Erythroblast (primary cell): ENCODE results near the gene QRFP.

Source experiments
- DNase-seq, 2 experiments: peaks; one replicate each; lab custom pipeline; 2025; lab: John Stamatoyannopoulos, UW
- GATA1 ChIP-seq: IDR thresholded peaks from 2 replicates; pipeline ENCODE4 v1.6.1; 2011; ENCODE audit warnings: low read depth, mild to moderate bottlenecking, control low read depth, low read length, moderate library complexity
- POLR2A ChIP-seq: IDR thresholded peaks from 2 replicates; pipeline ENCODE4 v1.6.1; 2011; ENCODE audit warnings: mild to moderate bottlenecking, low read length

QRFP gene

DNA sequence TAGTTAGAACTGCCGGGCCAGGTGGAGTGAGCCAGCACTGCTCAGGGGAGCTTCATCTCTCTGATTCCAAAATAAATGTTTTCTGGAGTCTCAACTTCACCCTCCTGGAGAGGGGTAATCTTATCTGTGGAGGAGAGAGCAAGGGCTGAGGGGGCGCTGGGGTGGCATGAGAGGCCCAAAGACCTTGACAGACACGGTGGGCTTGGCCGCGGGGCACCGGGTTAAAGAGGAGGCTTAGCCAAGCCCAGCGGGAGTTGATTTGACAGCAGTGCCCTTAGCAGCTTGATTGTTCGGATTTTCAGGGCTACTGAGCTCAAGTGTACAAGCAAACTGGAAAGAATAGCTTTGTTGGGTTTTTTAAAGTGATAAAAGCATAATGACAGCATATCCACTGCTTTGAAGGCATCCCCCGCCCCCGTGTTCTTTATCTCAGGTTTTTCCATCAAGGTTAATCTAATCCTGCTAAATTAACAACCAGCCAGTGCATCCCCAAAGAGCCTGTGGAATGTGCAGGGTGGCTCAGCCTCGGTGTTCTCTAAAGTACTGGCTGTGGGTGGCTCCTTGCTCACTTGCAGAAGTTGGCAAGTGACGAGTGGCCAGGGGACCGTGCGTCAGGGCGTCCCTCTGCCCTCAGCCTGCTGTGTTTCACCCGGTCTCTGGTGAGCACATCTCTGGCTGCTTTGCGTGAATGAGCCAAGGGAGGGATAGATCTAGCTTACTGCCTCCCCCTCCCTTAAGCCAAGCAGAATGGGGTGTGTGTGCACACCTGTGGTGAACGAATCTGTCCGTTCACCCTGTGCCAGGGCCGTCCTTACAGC, 5.5 kb downstream of the QRFP start:
- DNase-seq: no peak
- TF ChIP-seq POLR2A (no peak), GATA1 (no peak)

DNA sequence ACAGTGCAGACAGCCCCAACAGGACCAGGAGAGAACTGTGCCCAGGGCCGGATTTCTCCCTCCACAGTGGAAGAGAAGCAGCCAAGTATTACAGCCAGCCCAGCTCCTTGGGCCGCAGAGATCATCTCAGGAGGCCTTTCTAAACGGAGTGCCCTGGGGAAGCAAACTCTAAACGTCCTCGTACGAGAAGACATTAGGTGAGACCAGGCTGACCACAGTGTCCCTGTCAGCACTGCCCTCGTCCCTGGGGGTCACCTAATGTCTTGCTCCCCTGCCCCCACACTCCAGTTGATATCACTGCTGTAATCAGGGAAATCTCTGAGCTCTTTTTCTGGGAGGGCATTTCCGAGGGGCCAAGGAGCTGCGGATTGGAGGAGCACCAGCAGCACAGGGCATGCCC, 6.5 kb downstream of the QRFP start:
- TF ChIP-seq GATA1 (no peak), POLR2A (no peak)
- no peak for DNase-seq

- no peak for DNase-seq
- TF ChIP-seq POLR2A: no peak
- TF ChIP-seq GATA1: no peak
These were observed 8.3 kb downstream of the QRFP start for GRCh38 chr9:130888146-130888885.

- no peak for TF ChIP-seq POLR2A
- no peak for TF ChIP-seq GATA1
- no peak for DNase-seq
These were observed 9.0 kb downstream of the QRFP start for GRCh38 chr9:130887494-130888144.

DNA sequence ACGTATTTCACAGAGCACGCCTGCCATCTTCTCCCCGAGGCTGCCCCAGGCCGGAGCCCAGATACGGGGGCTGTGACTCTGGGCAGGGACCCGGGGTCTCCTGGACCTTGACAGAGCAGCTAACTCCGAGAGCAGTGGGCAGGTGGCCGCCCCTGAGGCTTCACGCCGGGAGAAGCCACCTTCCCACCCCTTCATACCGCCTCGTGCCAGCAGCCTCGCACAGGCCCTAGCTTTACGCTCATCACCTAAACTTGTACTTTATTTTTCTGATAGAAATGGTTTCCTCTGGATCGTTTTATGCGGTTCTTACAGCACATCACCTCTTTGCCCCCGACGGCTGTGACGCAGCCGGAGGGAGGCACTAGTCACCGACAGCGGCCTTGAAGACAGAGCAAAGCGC, 9.6 kb downstream of the QRFP start:
- DNase-seq: no peak
- TF ChIP-seq POLR2A: no peak
- no peak for TF ChIP-seq GATA1

GRCh38 chr9:130885484-130886375, 10.9 kb downstream of the QRFP start:
- no peak for TF ChIP-seq POLR2A
- TF ChIP-seq GATA1: no peak
- no peak for DNase-seq

- TF ChIP-seq POLR2A: no peak
- no peak for TF ChIP-seq GATA1
- no peak for DNase-seq
These were observed 11.8 kb downstream of the QRFP start for GRCh38 chr9:130884542-130885483.

- no peak for DNase-seq
- TF ChIP-seq GATA1 (no peak), POLR2A (no peak)
These were observed 12.5 kb downstream of the QRFP start for GRCh38 chr9:130884111-130884531.

- DNase-seq: no peak
These were observed 13.1 kb downstream of the QRFP start for GRCh38 chr9:130883479-130883878.

GRCh38 chr9:130882696-130883225, 13.9 kb downstream of the QRFP start:
- no peak for DNase-seq

More at GRCh38 chr9:130883479-130883878, 13.1 kb downstream of the QRFP start:
- TF ChIP-seq POLR2A: no peak
- TF ChIP-seq GATA1: no peak

GRCh38 chr9:130881516-130881915, 15.1 kb downstream of the QRFP start:
- TF ChIP-seq POLR2A (no peak), GATA1 (no peak)
- DNase-seq: no peak

More at GRCh38 chr9:130882696-130883225, 13.9 kb downstream of the QRFP start:
- TF ChIP-seq POLR2A: no peak
- no peak for TF ChIP-seq GATA1

DNA sequence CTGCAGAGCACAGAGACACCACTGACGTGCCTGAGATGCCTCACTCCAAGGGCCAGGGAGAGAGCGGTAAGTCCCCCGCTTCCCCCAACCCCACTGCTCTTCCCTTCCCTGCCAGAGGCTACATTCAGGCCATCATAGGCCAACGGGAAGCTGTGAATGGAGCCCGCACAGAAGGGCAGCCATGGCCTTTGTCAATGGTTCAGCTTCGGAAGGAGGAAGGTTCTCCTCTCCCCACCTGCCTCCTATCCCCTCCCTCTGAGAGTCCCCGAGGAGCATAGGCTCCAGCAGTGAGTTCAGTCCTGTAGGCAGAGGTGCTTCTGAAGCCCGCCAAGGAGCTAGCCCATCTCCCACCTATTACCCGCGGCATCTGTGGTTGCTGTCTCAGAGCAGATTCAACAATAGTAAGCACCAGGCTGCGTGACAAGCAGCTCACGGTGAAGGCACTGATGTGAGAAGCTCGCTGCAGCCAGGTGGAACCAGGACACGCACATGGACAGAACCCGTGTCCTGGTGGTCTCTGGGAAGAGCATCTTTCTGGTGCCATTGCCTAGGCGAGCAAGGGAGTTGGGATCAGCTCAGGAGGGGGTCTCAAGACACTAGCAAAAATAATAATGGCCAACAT, 15.9 kb downstream of the QRFP start:
- no peak for TF ChIP-seq GATA1
- TF ChIP-seq POLR2A: no peak
- DNase-seq: no peak
